Natural killer cell (primary cell): ENCODE measurements around the gene RBBP7. TPM values are rescaled to one million over a fixed set of nuclear protein-coding genes. Genes with fewer than 3 reads are reported as not detected.

Experiments used
- ATAC-seq, 3 donors: fragments of 150-1000 bp in 2 of 3; fragments of 200-7000 bp in 1 of 3; cut with Tn5 transposase; 1 replicate in 1 of 3; 2 replicates in 2 of 3; pipeline ENCODE4 v1.10.0; 2021; ENCODE audit warnings: mild to moderate bottlenecking in 2 of 3, moderate library complexity in 2 of 3
- DNase-seq, 2 donors: peaks; one replicate each; pipeline versions ENCODE4 v3.0.0 to v3.0.0-alpha.2; 2013 to 2021; ENCODE audit warnings: mixed read lengths in 1 of 2
- H3K27ac ChIP-seq: one replicate; pipeline ENCODE4 v1.5.1; 2013; ENCODE audit warnings: mild to moderate bottlenecking, low read length
- H3K27me3 ChIP-seq: one replicate; pipeline ENCODE4 v1.6.1; 2013; ENCODE audit warnings: low read length; ENCODE audit not compliant: control insufficient read depth, insufficient read depth
- H3K36me3 ChIP-seq: one replicate; pipeline ENCODE4 v1.6.1; 2013; ENCODE audit warnings: low read length; ENCODE audit not compliant: control insufficient read depth, insufficient read depth
- H3K4me1 ChIP-seq: one replicate; pipeline ENCODE4 v1.6.1; 2013; ENCODE audit warnings: low read length; ENCODE audit not compliant: control insufficient read depth, insufficient read depth
- H3K4me3 ChIP-seq: one replicate; pipeline ENCODE4 v1.5.1; 2013; ENCODE audit warnings: low read length
- H3K9me3 ChIP-seq: one replicate; pipeline ENCODE4 v1.6.1; 2013; ENCODE audit warnings: low read length; ENCODE audit not compliant: control insufficient read depth, insufficient read depth
- H3K27ac Mint-ChIP-seq, 2 donors: one replicate each; pipeline ENCODE4 v1.8.0; 2022; ENCODE audit warnings: mild to moderate bottlenecking in 2 of 2, mixed read lengths in 2 of 2, moderate library complexity in 1 of 2
- H3K27me3 Mint-ChIP-seq, 2 donors: one replicate each; pipeline ENCODE4 v1.8.0; 2022; ENCODE audit warnings: low read depth in 2 of 2, mixed read lengths in 2 of 2
- H3K36me3 Mint-ChIP-seq: one replicate; pipeline ENCODE4 v1.8.0; 2022; ENCODE audit warnings: mixed read lengths
- H3K4me1 Mint-ChIP-seq, 2 donors: one replicate each; pipeline ENCODE4 v1.8.0; 2022; ENCODE audit warnings: mixed read lengths in 2 of 2
- H3K4me3 Mint-ChIP-seq: one replicate; pipeline ENCODE4 v1.8.0; 2022; ENCODE audit warnings: mild to moderate bottlenecking, moderate library complexity, mixed read lengths
- H3K9me3 Mint-ChIP-seq, 2 donors: one replicate each; pipeline ENCODE4 v1.8.0; 2022; ENCODE audit warnings: mixed read lengths in 2 of 2
- WGBS: methylation state at CpG from one replicate; pipeline ENCODE4 v1.1.7; 2013; ENCODE audit warnings: missing lambda C conversion rate; ENCODE audit not compliant: insufficient coverage; 5-methylcytosine and 5-hydroxymethylcytosine counted together
- intact Hi-C: fragments of 100-400 bp; cut with micrococcal nuclease; formaldehyde crosslinking; loops from one replicate; pipeline ENCODE4 v1.14.2; 2022
- total RNA-seq, 4 donors: library from RNA; stranded (reverse); fragments of 120-200 nt in 1 of 4; gene quantifications; one replicate each; pipeline versions ENCODE4 v1.2.3 to v1.2.4, GENCODE V29; 2013 to 2022
- TF ChIP-seq, protein P1 (sequence below): fragments of 200-600 bp; IDR thresholded peaks from one replicate; pipeline ENCODE4 v1.8.0; 2022; ENCODE audit warnings: antibody characterized with exemption

The RBBP7 gene
- total RNA-seq, 3 donors from 2014 or later (not counting 1 experiment from before 2014, with no cell fraction given), result 124 to 170 (median 139) TPM

DNA sequence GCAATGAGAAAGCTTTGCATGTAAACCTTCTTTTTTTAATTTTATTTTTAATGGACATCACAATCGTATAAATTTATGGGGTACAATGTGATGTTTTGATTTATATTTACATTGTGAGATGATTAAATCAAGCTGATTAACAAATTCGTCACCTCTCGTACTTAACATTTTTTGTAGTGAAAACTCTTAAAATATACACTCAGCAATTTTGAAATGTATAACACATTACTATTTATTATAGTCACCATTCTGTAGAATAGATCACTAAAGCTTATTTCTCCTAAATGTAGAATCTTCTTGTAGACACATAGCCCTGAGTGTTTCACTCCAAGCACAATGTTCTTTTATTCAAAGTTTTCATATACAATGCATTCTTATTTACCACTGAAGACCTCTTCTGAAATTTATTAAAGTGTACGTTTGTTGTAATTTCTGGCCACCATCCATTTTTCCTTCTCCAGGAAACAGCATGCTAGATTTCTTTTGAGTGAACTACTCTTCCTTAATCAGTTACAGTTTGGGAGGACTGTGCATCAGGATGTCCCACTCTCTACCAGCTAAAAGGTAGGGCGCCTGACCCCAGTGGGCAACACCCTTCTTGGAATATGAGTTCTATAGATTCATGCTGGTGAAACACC, 4.4 kb upstream of the RBBP7 start:
- H3K4me3 ChIP-seq, result no peak overlapping the region
- H3K27me3 ChIP-seq, result no peaks in the 10 kb centered on the region
- Mint-ChIP-seq H3K4me3 (no peak overlapping the region), H3K27ac (no peak overlapping the region), H3K9me3 (no peaks in the 10 kb centered on the region), H3K27me3 (peaks cover 0 to 57% of the 10 kb centered on the region in 2 donors), H3K4me1 (peaks cover 4 to 10% of the 10 kb centered on the region in 2 donors), H3K36me3 (no peaks in the 10 kb centered on the region)
- TF ChIP-seq, protein P1, sequence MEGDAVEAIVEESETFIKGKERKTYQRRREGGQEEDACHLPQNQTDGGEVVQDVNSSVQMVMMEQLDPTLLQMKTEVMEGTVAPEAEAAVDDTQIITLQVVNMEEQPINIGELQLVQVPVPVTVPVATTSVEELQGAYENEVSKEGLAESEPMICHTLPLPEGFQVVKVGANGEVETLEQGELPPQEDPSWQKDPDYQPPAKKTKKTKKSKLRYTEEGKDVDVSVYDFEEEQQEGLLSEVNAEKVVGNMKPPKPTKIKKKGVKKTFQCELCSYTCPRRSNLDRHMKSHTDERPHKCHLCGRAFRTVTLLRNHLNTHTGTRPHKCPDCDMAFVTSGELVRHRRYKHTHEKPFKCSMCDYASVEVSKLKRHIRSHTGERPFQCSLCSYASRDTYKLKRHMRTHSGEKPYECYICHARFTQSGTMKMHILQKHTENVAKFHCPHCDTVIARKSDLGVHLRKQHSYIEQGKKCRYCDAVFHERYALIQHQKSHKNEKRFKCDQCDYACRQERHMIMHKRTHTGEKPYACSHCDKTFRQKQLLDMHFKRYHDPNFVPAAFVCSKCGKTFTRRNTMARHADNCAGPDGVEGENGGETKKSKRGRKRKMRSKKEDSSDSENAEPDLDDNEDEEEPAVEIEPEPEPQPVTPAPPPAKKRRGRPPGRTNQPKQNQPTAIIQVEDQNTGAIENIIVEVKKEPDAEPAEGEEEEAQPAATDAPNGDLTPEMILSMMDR, result no peak
- WGBS, result no CpG with 5 or more reads among the region's 5 CpGs
- H3K27ac ChIP-seq, result no peak overlapping the region
- H3K4me1 ChIP-seq, result peaks cover 12% of the 10 kb centered on the region
- DNase-seq (no peak), ATAC-seq (no peak)
- no peaks in the 10 kb centered on the region for H3K36me3 ChIP-seq
- H3K9me3 ChIP-seq, result no peaks in the 10 kb centered on the region
- intact Hi-C loops, result no loop called here

DNA sequence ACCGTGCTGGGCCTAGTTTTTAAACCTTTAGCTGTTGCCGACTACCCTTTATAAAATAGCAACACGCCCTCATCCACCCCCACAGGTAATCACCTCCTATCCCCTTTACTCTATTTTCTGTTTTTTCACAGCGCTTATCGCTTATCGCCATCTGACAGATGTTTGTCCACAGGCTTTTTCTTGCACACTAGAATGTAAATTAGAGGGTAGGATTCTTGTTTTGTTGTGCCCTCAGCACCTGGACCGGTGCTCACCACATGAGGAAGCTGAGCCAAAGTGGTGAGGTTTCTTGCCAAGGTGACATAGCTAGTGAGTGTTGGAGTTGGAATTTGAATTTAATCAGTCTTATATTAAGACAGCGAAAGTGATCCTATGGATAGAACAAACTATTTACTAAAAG, 2.9 kb upstream of the RBBP7 start:
- Mint-ChIP-seq H3K4me1 (peaks cover 18 to 21% of the 10 kb centered on the region in 2 donors), H3K4me3 (peak overlapping the region; percentile 40), H3K27me3 (peaks cover 0 to 47% of the 10 kb centered on the region in 2 donors), H3K36me3 (no peaks in the 10 kb centered on the region), H3K9me3 (no peaks in the 10 kb centered on the region), H3K27ac (no peak overlapping the region)
- intact Hi-C loops, result no loop called here
- TF ChIP-seq, protein P1, result no peak
- Histone ChIP-seq H3K4me3 (no peak overlapping the region), H3K36me3 (peaks cover 2% of the 10 kb centered on the region), H3K27ac (no peak overlapping the region), H3K27me3 (no peaks in the 10 kb centered on the region), H3K4me1 (peaks cover 12% of the 10 kb centered on the region), H3K9me3 (no peaks in the 10 kb centered on the region)
- WGBS, result 80% methylated on average over 6 of the region's 8 CpGs
- ATAC-seq, result no peak
- no peak for DNase-seq

DNA sequence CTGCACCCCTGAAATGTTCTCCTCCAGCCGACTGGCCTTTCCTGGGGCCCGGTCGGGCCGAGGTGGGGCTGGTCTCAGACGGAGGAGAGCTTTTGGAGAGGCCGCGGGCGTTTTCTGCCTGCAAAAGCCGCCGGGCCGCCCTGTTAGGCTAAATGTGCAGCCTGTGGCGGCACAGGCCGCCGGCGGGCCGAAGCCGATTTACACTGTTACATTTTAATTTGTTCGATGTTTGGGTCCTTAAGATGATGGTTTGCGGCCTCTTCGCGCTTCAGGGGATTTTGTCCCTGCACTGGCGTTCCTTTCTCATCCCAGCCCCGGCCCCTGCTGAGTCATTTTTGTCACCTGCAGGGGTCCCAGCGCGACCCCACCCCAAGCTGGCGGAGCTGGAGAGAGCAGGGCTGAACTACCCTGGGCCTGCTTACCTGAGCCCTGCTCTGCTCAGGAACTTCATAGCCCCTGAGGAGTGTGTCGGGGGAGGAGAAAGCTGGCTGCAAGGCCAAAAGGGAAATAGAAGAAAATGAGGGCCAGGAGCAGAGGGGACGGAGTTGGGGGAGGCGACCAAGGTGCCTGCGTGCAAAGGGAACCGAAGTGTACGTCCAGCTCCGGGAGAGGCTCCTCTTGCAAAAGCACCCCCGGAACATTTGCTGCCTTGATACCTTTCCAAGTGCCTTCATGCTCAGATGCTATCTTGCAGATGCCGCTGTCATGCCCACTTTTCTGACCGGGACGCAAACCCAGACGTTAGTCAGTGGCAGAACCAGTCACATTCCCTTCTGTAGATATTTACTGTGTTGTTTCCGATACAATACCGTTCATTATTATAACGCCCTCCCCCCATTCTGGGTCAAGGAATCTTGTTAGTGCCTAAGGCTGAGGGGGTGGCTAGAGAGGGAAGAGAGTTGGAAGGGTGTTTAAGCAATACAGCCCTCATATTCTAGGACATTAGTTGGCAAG, 977 bp upstream of the RBBP7 start:
- peaks cover 18% of the 10 kb centered on the region for H3K4me1 ChIP-seq
- H3K4me3 Mint-ChIP-seq, result peak overlapping the region; percentile 100
- WGBS, result 8% methylated on average over 37 of the region's 41 CpGs
- TF ChIP-seq, protein P1, result no peak
- peak in 1 of 3 donors; percentile 5 for ATAC-seq
- no peaks in the 10 kb centered on the region for H3K9me3 ChIP-seq
- no peaks in the 10 kb centered on the region for H3K27me3 ChIP-seq
- intact Hi-C loops, result no loop called here
- H3K4me3 ChIP-seq, result peak overlapping the region; percentile 55
- H3K27ac Mint-ChIP-seq, result peak overlapping the region; percentile 97 to 99
- no peaks in the 10 kb centered on the region for H3K36me3 Mint-ChIP-seq
- peaks cover 0 to 28% of the 10 kb centered on the region in 2 donors for H3K27me3 Mint-ChIP-seq
- H3K4me1 Mint-ChIP-seq, result peaks cover 26 to 32% of the 10 kb centered on the region in 2 donors
- H3K27ac ChIP-seq, result peak overlapping the region; percentile 91
- no peaks in the 10 kb centered on the region for H3K9me3 Mint-ChIP-seq
- H3K36me3 ChIP-seq, result peaks cover 5% of the 10 kb centered on the region
- DNase-seq, result peak in 1 of 2 donors; percentile 21
